ENCODE data around the gene FOXN1. TPM values are rescaled to one million over a fixed set of nuclear protein-coding genes. Genes with fewer than 3 reads are reported as not detected.

FOXN1 gene
- total RNA-seq, 4 donors from 2014 or later, result not detected

DNA sequence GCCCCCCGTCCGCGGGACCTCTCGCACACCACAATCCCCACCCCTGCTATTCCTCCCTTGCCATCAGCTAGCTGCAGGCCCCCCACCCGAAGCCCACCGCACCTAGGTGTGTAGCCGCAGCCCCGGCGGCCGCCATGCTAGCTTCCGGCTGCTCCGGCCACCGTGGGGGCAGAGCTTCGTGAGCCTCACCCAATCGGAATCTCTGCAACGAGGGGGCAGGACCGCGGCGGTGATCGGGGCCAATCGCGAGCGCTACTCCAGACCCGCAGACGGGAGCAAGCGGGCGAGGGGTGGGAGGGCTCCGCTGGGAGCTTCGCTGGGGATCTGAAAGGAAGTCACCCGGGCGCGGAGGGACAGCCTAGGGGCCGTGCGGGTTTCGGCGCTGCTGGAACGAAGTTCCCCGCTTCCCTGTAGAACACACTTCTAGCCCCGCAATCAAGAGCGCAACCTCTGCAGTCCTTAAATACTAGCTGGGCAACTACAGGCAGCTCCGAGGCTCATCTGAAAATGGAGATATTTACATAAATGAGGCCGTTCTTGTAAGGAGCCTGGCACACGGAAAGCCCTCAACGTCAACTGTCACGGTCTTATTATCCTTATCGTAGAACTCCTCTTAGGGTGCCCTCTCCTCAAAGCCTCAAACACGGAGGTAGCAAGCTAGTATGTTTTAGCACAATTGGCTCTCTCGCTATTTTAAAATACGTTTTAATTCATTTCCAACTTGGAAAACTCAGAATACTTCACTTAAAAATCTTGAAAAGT is 65.4 kb downstream of the FOXN1 start, which contains the start of gene PIGS:
PIGS (minus strand) TSS at position 164 of the 762 bp plus-strand sequence; CDS start at position 136, 28 bp downstream.
- Histone ChIP-seq H3K36me3 (peaks cover 0 to 23% (median 0%) of the 10 kb centered on the region in 3 donors), H3K4me1 (peaks cover 0 to 49% (median 19%) of the 10 kb centered on the region in 4 donors), H3K27me3 (no peaks in the 10 kb centered on the region), H3K9me3 (no peaks in the 10 kb centered on the region), H3K27ac (peak within 1 kb of the TSS; percentile 44 to 95 (median 86)), H3K4me3 (peak within 1 kb of the TSS; percentile 61 to 98 (median 69))
- DNase-seq (ENCODE audit: low spot score in 2 of 2), result peak; percentile 82 to 84
- TF ChIP-seq EP300 (IDR thresholded peaks at IDR 0.05) (peak in 1 of 2 donors; percentile 89), POLR2A (IDR thresholded peaks at IDR 0.05) (peak; percentile 18 to 82)
- TF ChIP-seq, protein P1, sequence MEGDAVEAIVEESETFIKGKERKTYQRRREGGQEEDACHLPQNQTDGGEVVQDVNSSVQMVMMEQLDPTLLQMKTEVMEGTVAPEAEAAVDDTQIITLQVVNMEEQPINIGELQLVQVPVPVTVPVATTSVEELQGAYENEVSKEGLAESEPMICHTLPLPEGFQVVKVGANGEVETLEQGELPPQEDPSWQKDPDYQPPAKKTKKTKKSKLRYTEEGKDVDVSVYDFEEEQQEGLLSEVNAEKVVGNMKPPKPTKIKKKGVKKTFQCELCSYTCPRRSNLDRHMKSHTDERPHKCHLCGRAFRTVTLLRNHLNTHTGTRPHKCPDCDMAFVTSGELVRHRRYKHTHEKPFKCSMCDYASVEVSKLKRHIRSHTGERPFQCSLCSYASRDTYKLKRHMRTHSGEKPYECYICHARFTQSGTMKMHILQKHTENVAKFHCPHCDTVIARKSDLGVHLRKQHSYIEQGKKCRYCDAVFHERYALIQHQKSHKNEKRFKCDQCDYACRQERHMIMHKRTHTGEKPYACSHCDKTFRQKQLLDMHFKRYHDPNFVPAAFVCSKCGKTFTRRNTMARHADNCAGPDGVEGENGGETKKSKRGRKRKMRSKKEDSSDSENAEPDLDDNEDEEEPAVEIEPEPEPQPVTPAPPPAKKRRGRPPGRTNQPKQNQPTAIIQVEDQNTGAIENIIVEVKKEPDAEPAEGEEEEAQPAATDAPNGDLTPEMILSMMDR (IDR thresholded peaks at IDR 0.05), result no peak
- WGBS, 2 donors, result 1 to 2% methylated on average over 24 to 26 of the region's 49 CpGs

DNA sequence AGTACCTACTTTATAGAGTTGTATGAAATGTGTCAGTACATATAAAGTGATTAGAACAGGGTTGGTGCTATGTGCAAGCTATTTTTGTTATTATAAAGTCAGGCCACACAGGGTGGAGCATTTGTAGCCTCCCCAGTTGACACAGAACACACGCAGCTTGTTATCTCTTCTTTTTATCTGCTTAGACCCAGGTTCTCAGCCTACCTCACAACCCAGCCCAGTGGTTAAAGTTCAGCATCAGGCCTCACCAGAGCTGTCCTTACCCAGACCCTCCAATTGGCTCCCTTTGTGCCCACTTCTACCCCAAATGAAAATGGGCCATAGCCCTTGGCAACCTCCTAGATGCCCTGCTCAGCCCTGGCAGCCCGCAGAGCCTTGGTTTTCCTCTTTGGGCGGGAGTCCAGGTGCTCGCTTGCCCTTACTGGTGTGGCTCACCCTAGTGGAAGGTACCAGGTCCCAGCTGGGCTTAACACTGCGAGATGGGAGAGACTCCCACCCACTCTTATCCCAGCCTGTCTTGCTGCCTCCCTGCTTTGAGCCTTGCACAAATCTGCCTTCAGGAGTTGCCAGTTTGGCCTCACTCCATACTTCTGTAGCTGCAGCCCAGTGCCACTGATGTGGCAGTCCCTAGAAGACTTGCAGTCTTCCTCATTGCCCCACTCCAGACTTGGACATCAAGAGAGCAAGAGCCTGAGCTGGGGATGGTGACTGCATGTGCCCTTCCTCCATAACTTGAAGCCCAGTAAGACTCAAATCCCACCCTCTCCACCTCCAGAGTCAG is 66.3 kb downstream of the FOXN1 start:
- no peaks in the 10 kb centered on the region for H3K9me3 ChIP-seq
- H3K27me3 ChIP-seq, result no peaks in the 10 kb centered on the region
- TF ChIP-seq, protein P1 (IDR thresholded peaks at IDR 0.05), result no peak
- TF ChIP-seq POLR2A (IDR thresholded peaks at IDR 0.05) (no peak), EP300 (IDR thresholded peaks at IDR 0.05) (no peak)
- H3K27ac ChIP-seq, result peak overlapping the region; percentile 25 to 95 (median 82)
- no peak for DNase-seq (ENCODE audit: low spot score in 2 of 2)
- peaks cover 0 to 58% (median 20%) of the 10 kb centered on the region in 4 donors for H3K4me1 ChIP-seq
- 77 to 86% methylated on average over 5 of the region's 5 CpGs for WGBS, 2 donors
- peaks cover 0 to 20% (median 0%) of the 10 kb centered on the region in 3 donors for H3K36me3 ChIP-seq
- peak overlapping the region in 3 of 4 donors; percentile 61 to 98 (median 77) for H3K4me3 ChIP-seq

DNA sequence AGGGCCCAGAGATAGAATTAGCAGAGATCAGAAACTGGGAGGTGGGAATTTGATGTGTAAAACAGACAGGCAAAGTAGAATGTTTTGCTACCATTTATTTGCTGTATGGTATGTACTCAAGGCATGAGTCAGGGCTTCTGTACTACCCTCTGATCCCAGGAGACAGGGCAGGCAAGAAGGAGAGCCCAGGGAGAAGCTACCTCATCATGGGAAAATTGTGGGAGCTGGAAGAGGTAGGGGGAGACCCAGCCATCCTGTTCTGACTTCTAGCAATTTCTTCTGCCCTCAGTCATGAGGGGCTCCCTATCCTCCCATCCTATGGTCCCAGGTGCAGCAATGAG is 66.9 kb downstream of the FOXN1 start:
- TF ChIP-seq EP300 (IDR thresholded peaks at IDR 0.05), result no peak
- TF ChIP-seq POLR2A (IDR thresholded peaks at IDR 0.05), result no peak
- TF ChIP-seq, protein P1 (IDR thresholded peaks at IDR 0.05), result no peak
- Histone ChIP-seq H3K4me3 (no peak overlapping the region), H3K27me3 (no peaks in the 10 kb centered on the region), H3K27ac (no peak overlapping the region), H3K36me3 (peaks cover 0 to 19% (median 0%) of the 10 kb centered on the region in 3 donors), H3K9me3 (no peaks in the 10 kb centered on the region), H3K4me1 (peaks cover 0 to 55% (median 20%) of the 10 kb centered on the region in 4 donors)
- DNase-seq (ENCODE audit: low spot score in 2 of 2), result no peak

DNA sequence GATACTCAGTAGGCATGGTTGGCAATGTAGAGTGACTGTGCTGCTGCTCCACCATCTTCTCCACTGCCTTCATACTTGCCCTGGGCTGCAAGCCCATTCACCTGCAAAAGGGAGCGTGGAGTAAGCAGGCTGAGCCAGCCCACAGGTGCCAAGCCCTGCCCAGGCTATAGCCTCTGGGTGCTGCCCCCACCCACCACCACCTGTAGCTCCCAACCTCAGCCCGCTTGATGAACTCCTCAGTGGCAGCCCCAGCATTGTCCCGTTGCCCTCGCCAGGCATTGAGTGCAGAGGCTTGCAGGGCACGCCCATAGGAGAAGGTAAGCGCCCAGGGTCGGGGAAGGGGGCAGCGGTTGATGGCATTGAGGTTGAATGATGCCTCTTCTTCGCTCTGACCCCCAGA is 67.4 kb downstream of the FOXN1 start:
- Histone ChIP-seq H3K27me3 (no peaks in the 10 kb centered on the region), H3K4me1 (peaks cover 0 to 50% (median 20%) of the 10 kb centered on the region in 4 donors), H3K27ac (no peak overlapping the region), H3K9me3 (no peaks in the 10 kb centered on the region), H3K4me3 (no peak overlapping the region), H3K36me3 (peaks cover 0 to 14% (median 0%) of the 10 kb centered on the region in 3 donors)
- DNase-seq (ENCODE audit: low spot score in 2 of 2), result no peak
- 91 to 95% methylated on average over 9 of the region's 9 CpGs for WGBS, 2 donors
- TF ChIP-seq, protein P1 (IDR thresholded peaks at IDR 0.05), result no peak
- TF ChIP-seq POLR2A (IDR thresholded peaks at IDR 0.05) (no peak), EP300 (IDR thresholded peaks at IDR 0.05) (no peak)
